Suppressor macrophage treated with lipopolysaccharide for 1 hour (primary cell): ENCODE measurements around the gene SRSF6.
"Not testable (repeated sequence)": the region's sequence is repeated elsewhere in the genome, so short reads cannot be mapped to it uniquely, and the experiment has no call there.

ENCODE experiments used
- DNase-seq, 3 donors: peaks; one replicate each; pipeline ENCODE4 v3.0.0-alpha.2; 2020 to 2022

Gene SRSF6

DNA sequence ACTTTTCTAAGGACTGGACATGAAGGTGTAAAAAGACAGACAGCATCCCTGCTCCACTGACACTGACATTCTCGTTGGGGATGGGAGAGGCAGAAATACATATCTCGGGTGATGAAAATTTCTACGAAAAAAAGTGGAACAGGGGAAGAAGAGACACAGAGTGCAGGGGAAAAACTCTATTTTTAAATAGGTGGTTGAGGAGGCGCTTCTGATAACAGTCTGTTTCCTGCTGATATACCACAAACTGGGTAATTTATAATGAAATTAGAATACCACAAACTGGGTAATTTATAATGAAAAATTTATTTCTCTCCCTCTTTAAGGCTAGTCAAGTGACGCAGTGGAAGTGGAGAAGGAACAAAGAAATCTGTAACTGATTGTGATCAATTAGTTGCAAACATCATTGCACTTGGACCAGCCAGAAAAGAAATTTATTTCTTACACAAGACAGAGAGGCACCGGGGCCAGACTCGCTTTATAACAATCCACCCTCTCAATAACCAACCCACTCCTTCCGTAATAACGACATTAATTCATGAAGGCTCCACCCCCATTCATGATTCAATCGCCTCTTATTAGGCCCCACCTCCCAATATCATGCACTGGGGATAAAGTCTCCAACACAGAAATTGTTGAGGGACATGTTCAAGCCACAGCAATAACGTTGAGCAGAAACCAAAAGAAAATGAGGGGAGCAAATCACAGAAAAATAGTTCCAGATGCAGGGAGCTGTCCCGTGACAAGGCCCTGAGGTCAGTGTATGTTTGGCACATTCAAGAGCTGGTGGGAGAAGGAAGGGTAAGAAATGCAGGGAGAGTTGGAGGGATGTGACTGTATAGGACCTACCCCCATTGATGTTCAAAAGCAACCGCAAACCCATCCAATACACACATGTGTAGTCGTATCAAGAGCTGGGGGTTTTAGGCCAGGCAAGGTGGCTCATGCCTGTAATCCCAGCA is 6.6 kb upstream of the SRSF6 start:
- DNase-seq, result no peak

DNA sequence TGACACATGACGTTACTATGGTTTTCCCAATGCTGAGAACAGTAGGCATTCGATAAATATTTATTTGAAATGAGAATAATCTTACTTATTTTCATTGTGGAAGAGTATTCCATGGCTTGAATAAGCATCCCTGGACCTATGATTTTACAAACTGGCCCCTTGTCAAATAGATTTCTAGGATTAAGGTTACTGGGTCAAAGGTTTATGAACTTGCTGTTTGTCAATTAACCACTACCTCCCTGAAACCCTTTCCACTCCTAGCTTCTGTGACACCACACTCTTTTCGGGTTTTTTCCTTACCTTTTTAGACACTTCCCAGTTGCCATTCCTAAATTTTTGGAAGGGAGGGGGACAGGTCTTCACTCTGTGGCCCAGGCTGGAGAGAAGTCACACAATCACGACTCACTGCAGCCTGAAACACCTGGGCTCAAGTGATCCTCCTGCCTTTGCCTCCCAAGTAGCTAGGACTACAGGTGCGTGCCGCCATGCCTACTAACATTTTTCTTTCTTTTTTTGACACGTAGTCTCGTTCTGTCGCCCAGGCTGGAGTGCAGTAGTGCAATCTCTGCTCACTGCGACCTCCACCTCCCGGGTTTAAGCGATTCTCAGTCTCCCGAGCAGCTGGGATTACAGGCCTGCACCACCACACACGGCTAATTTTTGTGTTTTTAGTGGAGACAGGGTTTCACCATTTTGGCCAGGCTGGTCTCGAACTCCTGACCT is 5.1 kb upstream of the SRSF6 start:
- DNase-seq, result no peak

GRCh38 chr20:43456252-43456651 is 1.4 kb upstream of the SRSF6 start:
- DNase-seq, result not testable (repeated sequence)

- peak; percentile 90 to 95 (median 92) for DNase-seq
Observed at GRCh38 chr20:43456809-43457639, 672 bp upstream of the SRSF6 start.

- DNase-seq, result peak in 2 of 3 donors; percentile 50 to 58
Observed at GRCh38 chr20:43458422-43458924, 777 bp downstream of the SRSF6 start.

- peak; percentile 28 to 33 (median 31) for DNase-seq
Observed at GRCh38 chr20:43459022-43459942, 1.6 kb downstream of the SRSF6 start.

GRCh38 chr20:43460172-43460829 is 2.6 kb downstream of the SRSF6 start:
- no peak for DNase-seq

DNA sequence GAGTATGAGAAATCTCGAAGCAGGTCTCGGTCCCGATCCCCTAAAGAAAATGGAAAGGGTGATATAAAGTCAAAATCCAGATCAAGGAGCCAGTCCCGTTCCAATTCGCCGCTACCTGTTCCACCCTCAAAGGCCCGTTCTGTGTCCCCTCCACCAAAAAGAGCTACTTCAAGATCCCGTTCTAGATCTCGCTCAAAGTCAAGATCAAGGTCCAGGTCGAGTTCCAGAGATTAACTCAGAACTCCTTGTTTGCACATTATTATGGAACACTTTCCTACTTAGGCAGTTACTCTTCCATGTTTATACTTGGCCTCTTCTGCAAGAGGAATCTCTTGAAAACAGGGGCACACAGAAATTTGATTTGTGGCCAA is 3.1 kb downstream of the SRSF6 start:
- DNase-seq, result no peak

DNA sequence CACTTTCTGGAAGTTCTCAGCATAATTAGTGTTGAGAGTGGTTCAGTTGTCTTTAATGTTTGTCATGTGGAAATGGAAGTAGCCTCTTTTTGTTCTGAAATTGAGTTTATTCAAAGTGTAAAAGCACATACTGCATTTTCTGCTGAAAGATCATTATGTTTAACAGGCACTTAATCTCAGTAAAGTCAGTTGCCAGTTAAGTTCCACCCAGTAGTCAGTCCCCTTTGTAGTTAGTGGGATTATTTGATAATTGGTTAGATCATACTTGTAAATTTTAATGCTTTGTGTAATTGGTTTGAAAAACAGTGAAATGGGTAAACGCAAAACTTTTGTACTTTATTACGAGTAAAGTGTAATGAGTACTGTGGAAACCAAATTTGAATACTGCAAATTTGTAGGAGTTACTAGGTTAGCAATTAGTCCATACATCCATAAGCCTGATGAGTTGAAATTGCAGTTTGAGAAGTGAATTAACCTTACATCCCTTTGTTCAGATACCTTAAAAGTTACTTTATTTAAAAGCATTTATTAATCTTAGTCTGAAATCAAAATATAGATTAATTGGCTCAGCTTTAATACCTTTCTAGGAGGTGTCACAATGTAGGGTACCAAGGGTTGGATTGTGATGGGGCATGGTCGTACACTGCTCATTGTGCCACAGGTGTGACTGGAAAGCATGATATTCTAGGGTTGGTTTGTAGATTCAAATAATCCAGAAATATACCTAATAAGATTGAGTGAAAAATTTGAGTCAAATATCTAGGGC is 4.4 kb downstream of the SRSF6 start:
- DNase-seq, result no peak

- no peak for DNase-seq
Observed at GRCh38 chr20:43462660-43463526, 5.2 kb downstream of the SRSF6 start.

DNA sequence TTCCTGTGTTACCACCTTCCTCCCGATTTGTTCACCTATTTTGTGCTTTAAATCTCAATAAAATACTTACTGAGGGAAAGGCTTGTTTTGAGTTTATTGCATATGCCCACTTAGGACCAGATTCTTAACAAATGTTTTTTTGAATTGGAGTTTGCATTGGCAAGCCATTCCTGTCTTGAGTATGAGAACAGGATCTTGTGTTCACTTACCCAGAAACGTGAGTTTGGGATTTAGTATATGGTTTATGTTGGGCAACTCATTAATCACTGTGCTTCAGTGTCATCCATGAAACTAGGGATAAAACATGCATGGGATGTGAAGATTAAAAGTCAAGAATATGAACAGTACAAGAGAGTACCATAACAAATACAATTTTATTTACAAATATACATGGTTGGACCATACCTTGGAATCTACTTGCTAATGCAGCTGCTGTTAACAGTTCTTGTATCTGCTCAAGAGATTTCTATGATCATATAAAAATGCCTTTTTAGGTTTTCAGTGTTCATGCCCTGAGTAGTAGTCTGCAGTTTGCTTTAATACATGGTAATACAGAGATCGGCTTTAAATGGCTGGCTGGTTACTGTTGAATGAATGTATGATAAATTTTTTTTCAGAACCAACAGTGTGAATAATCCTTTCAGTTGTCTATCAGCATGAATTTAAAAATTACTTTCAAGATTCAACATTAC is 6.0 kb downstream of the SRSF6 start:
- DNase-seq, result no peak

GRCh38 chr20:43464219-43464790 is 6.6 kb downstream of the SRSF6 start:
- no peak for DNase-seq

- no peak for DNase-seq
Observed at GRCh38 chr20:43465625-43465943, 7.9 kb downstream of the SRSF6 start.

DNA sequence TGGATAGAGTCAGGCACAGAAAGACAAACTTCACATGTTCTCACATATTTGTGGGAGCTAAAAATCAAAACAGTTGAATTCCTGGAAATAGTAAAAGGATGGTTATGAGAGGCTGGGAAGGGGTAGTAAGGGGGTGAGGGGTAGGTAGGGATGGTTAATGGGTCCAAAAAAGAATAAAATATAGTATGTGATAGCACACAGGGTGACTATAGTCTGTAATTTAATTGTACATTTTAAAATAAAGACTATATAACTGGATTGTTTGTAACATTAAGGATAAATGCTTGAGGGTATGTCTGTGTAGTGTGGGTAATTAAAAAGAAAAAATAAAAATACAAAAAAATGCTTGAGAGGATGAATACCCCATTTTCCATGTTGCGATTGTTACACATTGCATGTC is 9.9 kb downstream of the SRSF6 start:
- no peak for DNase-seq

DNA sequence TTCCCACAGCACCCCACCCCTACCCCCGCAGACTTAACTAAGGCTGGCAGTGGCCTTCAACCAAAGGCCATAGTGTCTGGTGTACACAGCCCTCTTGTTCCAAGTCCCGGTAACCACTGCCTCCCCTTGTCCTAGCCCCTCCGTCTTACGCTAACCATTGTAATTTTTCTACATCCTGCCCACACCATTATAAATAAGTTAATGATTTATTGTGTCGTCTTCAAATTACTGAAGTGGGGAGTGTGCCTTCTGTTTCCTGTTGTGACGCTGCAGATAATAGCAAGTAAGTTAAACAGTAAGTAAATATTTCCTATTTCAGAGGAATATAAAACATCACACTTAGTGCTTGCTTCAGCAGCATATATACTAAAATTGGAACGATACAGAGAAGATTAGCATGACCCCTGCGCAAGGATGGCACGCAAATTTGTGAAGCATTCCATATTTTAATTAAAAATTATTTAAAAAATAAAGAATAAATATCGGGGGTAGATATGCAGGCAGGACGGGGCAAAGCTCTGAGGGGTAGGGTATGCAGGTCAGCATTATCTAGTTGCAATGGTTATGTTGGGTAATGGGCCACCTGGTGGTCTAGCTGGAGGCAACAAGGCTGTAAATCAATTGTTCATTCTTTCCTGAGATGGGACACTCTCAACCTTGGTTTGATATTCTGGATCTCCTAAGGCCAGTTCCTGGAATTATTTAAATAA is 15.1 kb downstream of the SRSF6 start:
- DNase-seq, result no peak

DNA sequence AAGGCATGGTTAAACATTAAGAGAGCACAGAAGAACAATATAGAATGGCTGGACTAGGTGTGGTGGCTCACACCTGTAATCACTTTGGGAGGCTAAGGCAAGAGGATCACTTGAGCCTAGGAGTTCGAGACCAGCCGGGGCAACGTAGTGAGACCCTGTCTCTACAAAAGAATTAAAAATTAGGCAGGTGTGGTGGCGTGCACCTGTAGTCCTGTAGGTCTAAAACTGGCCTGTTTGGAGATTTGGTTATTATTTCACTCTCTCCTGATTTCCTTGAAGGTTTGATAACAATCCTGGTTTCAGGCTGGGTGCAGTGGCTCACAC is 15.6 kb downstream of the SRSF6 start:
- no peak for DNase-seq

DNA sequence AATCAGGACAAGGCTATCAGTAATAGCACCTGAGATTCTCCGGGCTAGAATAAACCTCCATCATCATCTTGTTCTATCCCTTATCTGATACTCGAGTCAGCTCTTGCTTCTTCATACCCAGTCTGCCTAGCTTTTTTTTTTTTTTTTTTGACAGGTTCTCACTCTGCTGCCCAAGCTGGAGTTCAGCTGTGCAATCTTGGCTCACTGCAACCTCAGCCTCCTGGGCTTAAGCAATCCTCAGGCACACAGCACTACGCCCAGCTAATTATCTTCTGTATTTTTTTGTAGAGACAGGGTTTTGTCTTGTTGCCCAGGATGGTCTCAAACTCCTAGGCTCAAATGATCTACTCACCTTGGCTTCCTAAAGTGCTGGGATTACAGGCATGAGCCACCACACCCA is 19.5 kb downstream of the SRSF6 start:
- no peak for DNase-seq

DNA sequence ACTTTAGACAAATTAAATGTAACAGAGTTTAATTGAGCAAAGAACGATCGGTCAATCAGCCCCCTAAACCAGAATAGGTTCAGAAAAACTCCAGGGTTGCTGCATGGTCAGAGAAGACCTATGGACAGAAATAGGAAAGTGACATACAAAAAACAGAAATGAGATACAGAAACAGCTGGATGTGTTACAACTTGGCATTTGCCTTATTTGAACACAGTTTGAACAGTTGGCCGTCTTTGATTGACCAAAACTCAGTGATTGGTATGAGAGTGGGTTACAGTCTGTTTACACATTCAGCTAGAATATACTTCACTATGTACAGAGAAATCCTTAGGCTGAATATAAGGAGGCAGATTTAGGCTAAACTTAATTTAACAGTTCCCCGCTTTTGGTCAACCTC is 19.9 kb downstream of the SRSF6 start:
- no peak for DNase-seq
